NCI-H1105 treated with DMSO at 0.1 percent for 48 hours (cell line): ENCODE results near the gene KCNA2.

Experiments used
- DNase-seq: peaks from one replicate; lab custom pipeline; 2025; lab: John Stamatoyannopoulos, UW

The KCNA2 gene

DNA sequence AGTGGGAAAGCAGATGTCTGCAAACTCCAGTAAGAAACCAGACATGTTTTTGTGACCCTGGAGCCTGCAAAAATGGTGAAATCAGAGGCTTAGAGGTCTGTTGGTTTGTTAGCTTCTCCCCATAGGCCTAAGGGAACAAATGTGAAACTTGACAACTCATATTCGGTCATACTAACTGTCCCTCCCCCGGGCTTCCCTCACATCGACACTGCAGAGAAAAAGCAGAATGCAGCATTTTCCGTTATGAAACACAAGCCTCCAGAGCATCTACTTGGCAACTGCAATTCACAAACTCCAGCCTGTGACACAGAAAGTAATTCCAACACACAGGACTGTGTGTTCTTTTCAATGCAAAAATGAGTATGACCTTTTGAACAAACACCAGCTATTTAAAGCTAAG, 3.7 kb downstream of the KCNA2 start:
- DNase-seq, result no peak

- DNase-seq, result no peak
Observed at GRCh38 chr1:110601332-110601731, 4.8 kb downstream of the KCNA2 start.

DNA sequence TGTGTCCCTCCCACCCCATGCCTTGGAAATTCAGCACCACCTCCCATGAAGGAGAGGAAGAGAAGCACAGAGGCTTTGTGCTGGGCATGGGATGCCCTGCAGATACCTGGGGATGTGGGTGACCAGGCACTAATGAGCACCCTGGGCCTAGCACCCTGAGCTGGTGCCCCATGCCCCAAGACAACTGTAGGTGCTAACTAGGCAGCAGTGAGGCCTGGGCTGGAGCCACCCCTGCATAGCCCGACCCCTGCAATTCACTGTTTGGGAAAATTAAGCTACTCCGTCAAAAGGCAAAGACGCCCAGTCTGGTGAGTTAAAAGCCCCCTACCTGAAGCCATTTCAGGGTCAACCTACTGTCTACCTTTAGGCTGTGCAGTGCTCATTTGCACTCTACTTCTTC, 5.4 kb downstream of the KCNA2 start:
- DNase-seq, result no peak

GRCh38 chr1:110597966-110598365, 8.2 kb downstream of the KCNA2 start:
- no peak for DNase-seq

- DNase-seq, result no peak
Observed at GRCh38 chr1:110596312-110596711, 9.8 kb downstream of the KCNA2 start.

DNA sequence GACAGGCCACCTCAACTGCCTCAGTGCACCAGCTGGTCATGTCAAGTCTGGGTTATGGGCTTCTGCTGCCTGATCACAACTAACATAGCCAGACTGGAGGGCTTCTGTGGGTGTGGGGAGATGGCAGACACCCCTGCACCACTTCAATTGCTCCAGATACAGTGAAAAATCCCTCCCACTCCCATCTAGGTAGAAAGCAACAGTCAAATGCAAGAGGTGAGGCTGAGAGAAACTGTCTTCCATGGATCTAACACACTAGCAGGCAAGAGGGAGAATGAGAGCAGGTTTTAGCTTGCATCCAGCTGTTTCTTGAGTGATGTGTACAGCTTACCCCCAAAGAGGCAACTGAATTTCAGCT, 10.8 kb downstream of the KCNA2 start:
- DNase-seq, result no peak

DNA sequence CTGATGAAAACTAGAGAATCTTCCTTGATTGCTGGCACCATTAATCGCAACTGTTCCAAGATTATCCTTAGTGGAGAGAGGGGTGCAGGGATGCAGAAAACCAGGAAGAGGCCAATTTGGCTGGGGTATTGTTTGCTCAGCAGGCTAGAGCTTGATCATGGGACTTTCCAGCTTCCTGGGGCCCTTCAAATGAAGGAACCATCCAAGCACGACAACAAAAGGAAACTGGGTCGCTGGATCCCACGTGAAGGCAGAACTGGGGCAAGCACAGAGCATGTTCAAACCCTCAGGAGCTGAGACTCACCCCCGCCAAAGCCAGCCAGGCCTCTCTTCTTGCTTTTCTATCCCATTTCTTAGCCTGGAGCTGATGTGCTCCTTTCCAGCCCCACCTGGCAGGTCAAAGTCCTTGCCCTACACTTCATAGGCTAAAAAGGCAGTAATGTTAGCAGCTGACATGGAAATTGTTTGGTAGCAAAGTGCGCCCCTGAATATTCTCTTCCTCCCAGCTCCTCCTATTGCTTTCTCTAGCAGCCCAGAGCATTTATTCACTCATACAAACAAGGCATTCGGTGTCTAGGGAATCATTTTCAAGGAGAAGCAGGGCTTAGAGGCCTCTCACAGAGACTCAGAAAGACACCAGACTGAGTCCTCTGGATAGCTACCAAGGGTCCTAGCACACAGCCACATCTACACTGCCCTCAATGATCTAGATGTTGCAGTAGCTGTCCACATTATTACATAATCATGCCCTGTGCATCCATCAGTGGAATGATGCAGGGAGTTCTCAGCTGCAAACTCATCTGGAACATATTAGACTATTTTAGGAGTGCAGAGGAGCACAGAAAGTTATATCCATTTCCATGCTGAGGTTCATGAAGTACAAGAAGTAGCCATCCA, 11.5 kb downstream of the KCNA2 start:
- DNase-seq, result no peak

DNA sequence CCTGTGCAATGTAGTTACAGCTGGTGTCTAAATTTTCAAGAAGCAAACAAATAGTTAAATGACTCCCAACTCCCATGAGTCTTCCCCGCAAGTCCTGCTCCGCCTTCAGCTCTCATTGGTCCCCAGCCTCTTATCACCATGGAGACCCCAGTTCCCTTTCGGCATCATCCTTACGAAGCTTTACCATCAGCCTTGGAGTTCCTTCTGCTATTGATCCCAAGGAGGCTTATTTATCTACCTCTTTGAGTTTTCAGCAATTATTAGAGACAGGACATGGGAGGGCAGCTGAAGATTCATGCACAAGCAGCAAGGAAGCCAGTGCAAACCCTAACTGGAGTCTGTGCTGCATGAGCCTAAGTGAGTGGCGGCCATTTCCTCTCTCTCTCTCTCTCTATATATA, 12.3 kb downstream of the KCNA2 start:
- DNase-seq, result no peak

- DNase-seq, result no peak
Observed at GRCh38 chr1:110591956-110592355, 14.2 kb downstream of the KCNA2 start.

DNA sequence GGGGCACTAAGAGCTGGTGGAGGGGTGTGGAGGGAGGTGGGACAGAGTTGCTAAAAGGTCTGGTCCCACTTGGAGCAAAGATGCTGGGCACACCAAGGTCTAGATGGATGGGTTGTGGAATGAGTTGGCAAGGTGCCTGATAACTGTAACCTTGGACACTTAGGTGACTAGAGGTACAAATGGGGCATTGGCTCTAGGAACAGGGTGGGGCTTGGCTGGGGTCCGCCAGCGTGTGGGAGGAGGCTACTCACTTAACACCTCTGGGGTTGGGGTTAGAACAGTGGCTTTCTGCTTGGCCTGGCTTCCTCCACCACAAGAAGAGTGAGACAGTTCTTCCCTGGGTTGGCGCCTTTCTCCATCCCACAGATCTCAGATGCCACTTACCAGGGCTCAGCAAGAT, 17.2 kb downstream of the KCNA2 start:
- DNase-seq, result no peak

DNA sequence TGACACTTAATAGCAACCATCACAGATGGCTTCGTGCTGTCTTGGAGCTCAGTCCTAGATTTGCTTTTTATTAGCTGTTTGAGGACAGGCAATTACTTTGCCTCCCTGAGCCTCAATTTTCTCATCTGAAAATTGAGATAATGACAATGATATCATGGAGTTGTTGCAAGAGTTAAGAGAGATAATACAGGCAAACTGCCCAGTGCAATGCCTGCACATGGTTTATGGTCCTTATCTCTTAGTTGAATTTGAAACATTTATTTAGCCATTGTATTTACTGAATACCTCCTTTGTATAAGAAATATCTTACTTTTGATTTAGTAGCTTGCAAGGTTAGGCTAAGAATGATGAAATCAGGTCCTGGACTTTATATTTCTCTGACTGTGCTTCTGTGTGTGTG, 17.7 kb downstream of the KCNA2 start:
- no peak for DNase-seq

- no peak for DNase-seq
Observed at GRCh38 chr1:110587906-110588305, 18.3 kb downstream of the KCNA2 start.

GRCh38 chr1:110585481-110585880, 20.7 kb downstream of the KCNA2 start:
- no peak for DNase-seq

- no peak for DNase-seq
Observed at GRCh38 chr1:110584045-110584444, 22.1 kb downstream of the KCNA2 start.

DNA sequence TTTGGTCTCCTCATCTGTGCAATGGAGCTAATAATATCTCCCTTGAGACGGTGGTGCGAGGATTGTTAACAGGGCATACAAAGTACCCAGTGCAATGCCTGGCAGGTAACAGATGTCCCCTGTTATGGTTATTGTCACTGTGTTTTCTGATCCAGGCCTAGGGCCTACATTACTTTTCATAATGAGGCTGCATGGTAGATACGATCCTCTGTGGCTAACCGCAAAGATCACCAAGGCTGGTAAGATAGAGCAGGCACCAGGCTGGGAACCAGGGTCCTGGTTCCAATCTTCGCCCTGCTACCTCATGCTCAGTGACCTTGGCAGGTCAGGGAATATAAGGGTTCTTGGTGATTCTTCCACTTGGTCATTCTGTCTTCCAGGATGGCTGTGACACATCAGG, 22.7 kb downstream of the KCNA2 start:
- DNase-seq, result no peak

DNA sequence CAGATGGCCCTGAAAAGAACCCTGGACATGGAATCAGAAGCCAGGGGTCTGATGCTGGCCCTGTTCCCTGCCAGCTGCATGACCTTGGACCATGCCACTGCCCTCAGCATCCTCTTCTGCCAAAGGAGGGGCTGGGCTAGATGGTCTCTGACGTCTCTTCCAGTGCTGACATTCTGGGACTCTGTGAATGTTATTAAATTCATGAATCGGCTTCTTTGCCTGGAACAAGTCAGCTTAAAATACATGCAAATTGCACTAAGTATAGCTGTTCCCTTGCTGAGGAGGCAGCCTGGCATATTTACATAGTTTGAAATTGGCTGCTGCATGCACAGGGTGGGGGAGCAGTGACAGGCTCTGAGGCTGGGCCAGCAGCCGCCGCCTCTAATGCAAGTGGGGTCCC, 23.8 kb downstream of the KCNA2 start:
- DNase-seq, result no peak

DNA sequence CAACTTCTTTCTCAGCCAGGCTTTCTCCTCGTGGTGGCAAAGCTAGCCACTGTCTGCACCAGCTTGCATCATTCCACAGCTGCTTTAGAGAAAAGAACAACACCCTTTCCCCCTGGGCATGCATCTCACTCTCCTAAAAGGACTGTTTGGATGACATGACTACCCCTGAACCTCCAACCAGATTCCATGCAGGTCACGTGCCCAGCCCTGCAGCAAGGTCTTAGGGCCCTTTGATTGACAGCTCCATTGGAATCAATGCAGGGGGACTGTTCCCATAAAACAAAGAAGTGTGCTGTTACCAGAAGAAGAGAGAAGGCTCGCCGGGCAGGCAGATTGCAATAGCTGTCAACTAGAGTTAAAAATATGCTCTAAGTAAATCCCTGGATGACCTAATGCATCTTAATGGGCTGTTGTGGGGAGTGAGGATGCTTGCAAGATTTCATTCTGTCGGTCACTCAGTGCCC, 24.4 kb downstream of the KCNA2 start:
- no peak for DNase-seq

DNA sequence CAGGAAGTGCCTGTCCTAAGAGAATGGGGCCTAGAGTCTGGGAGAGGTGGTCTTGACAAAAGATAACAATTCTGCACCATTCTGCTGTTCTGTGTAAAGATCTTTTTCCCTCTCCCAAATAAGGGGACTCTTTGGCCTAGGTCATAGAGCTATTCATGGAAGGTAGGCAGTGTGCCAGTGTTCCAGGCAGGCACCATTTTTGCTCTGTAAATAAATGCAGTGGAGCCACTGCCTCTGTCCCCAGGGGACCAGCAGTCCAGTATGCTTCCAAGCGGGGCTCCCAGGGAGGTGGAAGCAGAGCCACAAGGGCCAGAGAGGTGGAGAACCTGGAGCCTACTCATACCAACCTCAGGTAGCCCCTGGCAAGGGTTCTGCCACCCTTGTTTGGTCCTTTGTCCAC, 25.9 kb downstream of the KCNA2 start:
- no peak for DNase-seq

DNA sequence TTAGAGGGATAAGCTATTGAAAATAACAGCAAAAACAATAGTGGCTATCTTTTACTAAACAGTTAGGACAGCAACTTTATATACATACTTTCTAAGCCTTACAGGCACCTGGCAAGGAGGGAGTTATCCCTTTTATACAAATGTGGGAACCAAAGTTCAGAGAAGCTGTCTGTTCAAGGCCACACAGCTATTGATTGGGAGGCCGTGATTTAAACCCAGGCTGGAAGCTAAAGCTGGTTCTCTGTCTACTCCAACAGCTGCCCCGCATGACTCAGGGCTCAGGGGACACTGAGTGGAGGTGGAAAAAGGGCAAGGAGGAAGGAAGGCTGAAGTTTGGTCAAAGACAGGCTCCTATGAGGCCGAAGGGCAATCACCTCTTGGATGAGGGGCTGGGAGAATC, 26.7 kb downstream of the KCNA2 start:
- DNase-seq, result no peak

DNA sequence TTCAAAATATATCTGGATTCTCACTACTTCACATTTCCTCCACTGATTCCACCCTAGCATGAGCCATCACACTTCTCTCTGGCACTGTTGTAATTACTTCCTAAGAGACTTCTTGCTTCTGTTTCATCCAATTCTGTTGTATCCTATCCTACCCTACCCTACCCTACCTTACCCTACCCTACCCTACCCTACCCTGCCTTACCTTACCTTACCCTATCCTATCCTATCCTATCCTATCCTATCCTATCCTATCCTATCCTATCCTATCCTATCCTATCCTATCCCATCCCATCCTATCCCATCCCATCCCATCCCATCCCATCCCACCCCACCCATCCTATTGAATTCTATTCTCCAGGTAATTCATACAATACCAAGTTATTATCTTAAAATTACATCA, 29.7 kb downstream of the KCNA2 start:
- DNase-seq, result no peak

- DNase-seq, result no peak
Observed at GRCh38 chr1:110573314-110573713, 32.8 kb downstream of the KCNA2 start.

DNA sequence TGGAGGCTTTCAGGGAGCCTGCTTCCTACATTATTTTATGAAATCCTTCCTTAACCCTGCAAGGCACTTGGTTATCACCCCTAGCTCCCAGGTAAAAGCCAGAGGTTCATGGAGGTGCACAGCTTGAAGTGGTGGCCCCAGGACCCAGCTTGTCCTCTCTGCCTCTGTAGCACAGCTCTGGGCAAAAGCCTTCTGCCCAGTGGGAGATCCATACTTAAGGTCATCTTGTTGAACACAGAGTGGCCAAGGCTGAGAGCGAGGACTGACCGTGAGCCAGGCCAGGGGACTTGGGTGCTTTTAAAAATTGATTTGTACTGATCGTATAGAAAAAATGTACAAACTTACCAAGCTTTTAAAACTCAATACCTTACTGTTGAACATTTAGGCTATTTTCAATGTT, 33.4 kb downstream of the KCNA2 start:
- no peak for DNase-seq

- DNase-seq, result no peak
Observed at GRCh38 chr1:110570901-110571300, 35.3 kb downstream of the KCNA2 start.

- no peak for DNase-seq
Observed at GRCh38 chr1:110570307-110570706, 35.9 kb downstream of the KCNA2 start.
